GM19193 (cell line): ENCODE data around the gene SEPTIN7.

Experiments
- POLR2A ChIP-seq: IDR thresholded peaks from 4 replicates; pipeline ENCODE4 v1.6.1; 2011; ENCODE audit not compliant: insufficient read depth, insufficient read length; ENCODE audit errors: extremely low read depth

SEPTIN7 gene

DNA sequence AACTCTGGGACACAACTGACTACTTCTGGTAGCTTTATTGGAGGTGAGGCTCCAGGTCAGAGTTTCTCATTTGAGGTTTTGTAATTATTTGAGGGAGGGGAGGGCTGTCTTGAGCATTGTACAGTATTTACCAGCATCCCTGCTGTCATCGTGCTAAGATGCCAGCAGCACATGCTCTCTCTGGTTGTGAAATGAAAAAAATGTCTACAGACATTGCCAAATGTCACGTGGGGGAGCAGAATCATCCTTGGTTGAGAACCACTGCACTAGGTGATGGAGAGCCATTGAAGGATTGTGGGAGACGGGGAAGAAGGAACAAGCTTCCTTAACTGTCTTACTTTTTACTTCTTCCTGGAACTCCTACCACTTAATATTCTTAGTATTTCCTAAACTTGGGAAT, 5.0 kb downstream of the SEPTIN7 start:
- no peak for TF ChIP-seq POLR2A

DNA sequence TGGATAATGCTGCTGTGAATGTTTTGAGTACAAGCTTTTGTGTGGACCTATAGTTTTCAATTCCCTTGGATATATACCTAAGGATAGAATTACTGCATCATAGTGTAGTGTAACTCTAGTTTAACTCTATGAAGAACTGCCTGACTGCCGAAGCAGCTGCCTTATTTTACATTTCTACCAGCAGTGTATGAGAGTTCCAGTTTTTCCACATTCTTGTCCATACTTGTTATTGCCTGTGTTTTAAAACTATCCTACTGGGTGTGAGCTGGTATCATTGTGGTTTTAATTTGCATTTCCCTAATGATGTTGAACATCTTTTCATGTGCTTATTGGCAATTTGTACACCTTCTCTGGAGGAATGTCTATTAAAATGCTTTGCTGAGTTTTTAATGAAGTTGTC, 15.7 kb downstream of the SEPTIN7 start:
- no peak for TF ChIP-seq POLR2A

DNA sequence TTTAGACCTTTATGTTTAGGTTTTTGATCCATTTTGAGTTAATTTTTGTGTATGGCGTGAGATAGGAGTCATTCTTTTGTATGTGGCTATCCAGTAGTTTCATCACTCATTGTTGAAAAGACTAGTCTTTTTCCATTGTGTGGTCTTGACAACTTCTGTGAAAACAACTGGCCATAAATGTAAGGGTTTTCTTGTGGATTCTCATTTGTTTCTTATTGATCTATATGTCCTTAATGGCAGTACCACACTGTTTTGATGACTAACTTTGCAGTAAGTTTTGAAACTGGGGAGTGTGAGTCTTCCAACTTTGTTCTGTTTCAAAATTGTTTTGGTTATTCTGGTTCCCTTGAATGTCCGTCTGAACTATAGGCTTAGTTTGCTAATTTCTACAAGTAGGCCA, 16.3 kb downstream of the SEPTIN7 start:
- TF ChIP-seq POLR2A = no peak

DNA sequence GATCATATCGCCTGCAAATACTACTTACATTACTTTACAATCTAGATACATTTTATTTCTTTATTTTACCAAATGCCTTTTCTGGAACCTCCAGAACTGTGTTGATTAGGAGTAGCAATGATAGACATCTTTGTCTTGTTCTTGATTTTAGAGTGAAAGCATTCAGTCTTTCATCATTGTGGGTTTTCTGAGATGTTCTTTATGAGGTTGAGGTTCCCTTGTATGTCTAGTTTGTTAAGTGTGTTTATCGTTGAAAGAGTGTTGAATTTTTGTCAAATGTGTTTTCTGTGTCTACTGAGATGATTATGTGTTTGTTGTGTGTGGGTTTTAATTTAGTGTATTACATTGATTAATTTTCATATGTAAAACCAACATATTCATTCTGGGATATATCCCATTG, 17.1 kb downstream of the SEPTIN7 start:
- no peak for TF ChIP-seq POLR2A

GRCh38 chr7:35818513-35818912, 17.7 kb downstream of the SEPTIN7 start:
- TF ChIP-seq POLR2A = no peak

DNA sequence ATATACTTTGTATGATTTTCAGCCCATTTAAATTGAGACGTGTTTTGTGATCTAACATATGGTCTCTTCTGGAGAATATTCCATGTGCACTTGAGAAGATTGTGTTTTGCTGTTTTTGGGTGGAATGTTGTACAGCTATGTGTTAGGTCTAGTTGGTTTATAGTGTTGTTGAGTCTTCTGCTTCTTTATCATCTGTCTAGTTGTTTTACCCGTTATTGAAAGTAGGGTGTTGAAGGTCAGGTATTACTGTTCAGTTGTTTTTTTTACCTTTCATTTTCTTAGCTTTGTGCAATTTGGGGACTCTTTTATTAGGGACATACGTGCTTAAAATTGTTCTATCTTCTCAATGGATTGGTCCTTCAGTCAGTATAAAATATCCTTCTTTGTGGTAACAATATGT, 18.5 kb downstream of the SEPTIN7 start:
- TF ChIP-seq POLR2A = no peak

- no peak for TF ChIP-seq POLR2A
Measured at GRCh38 chr7:35819954-35820703, 19.3 kb downstream of the SEPTIN7 start.

DNA sequence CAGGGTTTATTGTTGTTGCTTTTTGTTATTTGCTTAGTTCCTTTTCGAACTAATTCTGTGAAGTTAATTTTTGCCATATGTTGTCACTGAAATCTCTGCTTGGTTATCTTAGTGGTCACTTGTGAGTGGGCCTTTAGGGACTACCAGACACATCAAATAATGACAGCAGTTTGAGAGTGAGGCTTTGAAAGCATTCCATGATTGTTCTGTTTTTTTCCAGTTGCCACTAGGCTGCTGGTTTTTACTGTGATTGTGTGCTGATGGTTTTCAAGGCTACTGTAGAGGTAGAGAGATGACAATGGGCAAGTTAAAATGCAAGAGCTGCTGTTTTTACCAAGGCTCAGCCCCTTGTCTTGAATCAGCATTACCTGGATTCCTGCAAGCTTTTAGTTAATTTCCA, 20.0 kb downstream of the SEPTIN7 start:
- TF ChIP-seq POLR2A = no peak

DNA sequence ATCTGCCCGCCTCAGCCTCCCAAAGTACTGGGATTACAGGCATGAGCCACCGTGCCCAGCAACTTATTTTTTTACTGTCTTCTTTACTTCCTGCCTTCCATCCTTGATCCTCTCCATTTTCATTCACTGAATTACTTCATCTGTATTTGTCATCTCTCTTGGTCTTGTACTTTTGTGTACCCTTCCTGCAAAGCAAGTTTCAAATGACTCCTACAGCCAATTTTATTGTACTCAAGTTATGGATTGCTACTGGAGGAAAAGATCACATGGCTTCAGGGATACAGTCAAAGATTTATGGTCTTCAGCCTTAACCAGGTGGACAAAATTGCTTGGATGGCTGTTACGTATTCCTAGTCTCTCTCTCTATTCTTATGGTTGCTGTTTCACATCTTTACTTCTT, 22.6 kb downstream of the SEPTIN7 start:
- no peak for TF ChIP-seq POLR2A

DNA sequence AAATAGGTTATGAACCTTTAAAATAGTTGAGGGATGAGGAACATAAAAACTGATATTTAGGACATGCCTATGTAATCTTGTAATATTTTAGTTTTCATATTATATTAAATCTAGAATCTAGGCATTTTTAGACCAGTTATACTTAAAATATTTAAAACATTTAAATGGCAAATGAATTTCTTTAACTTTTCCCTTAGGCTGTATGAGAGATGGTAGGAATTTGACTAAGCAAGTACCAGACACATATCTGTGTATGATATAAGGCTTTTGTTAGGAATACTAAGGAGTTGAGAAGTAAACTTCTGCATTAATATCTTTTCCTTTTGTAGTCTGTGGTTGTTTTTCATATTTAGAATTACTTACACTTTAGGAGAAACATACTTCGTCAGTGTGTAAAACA, 25.1 kb downstream of the SEPTIN7 start:
- TF ChIP-seq POLR2A = no peak

DNA sequence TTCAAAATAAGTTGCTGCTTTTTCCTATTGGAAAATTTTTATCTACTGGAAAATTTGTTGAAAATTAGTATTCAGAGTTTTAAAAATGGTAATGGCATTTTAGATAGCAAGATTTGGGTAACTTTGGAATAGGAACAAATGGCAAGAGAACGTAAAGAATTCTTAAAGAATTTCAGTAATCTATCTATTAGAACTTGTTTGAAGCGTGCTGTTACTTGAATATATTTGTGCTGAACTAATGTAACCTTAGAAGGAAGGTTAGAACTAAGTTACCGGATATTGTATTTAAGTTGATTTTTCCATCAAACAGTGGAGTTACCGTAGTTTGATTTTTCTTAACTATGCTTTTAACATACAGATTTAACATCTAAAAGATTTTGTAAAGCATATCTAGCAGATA, 25.9 kb downstream of the SEPTIN7 start:
- TF ChIP-seq POLR2A = no peak

DNA sequence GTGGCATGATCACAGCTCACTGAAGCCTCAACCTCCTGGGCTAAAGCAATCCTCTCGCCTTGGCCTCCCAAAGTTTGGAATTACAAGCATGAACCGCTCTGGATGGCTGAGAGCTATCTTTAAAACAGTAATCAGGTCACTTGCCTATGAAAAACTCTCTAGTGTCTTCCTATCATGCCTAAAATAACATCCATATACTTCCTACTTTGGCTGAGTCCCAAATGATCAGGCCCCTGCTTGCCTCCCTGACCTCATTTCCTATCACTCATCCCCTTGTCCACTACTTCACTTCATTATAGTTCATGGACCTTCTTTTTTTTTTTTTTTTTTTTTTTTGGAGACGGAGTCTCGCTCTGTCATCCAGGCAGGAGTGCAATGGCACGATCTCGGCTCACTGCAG, 28.0 kb downstream of the SEPTIN7 start:
- no peak for TF ChIP-seq POLR2A

DNA sequence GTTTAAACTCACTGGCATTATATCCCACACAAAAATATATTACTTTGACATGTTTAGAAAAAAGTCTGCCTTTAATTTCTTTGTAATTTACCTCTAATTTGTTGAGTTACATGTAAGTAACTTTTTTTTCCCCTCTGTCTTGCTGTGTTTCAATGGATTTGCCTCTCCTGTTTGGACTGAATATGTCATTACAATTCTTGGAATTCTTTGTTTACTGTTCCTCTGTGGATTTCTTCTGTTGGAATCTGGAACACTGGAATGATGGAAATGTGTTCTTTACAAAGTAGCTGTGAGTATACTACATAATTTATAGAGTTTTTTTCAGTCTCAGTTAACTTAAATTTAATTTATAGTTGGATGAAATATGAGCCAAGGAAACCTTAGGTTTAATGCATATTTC, 30.4 kb downstream of the SEPTIN7 start:
- TF ChIP-seq POLR2A = no peak

DNA sequence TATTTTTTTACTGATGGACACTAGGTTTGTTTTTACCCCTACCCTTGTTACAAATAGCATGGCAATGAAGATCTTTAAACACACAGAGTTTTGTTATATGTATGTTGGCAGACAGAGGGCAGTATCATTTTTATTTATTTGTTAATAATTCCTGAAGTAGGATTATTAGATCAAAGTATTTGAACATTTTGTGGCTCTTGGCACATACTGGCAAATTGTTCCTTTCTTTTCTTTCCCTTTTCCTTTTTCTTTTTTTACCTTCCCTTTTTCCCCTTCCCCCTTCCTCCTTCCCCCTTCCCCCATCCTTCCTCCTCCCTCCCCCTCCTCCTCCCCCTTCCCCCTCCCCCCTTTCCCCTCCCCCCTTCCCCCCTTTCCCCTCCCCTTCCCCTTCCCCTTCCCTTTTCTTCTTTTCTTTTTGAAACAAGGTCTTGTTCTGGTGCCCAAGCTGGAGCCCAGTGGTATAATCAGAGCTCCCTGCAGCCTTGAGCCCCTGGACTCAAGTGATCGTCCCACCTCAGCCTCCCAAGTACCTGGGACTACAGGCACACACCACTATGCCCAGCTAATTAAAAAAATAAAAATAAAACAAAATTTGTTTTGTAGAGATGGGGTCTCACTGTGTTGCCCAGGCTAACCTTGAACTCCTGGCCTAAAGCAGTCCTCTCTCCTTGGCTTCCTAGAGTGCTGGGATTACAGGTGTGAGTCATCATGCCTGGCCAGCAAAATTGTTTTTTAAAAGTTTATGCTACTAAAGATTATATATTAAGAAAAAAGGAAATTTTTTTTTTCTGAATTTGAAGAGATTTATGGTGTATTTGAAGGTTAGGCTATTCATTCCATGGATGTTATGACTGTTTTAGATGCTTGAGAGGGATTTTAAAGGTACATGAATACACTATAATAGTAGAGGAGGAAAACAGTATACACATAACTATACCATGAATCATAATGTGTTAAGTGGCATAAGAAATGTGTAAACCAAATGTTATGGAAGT, 39.3 kb downstream of the SEPTIN7 start:
- no peak for TF ChIP-seq POLR2A

DNA sequence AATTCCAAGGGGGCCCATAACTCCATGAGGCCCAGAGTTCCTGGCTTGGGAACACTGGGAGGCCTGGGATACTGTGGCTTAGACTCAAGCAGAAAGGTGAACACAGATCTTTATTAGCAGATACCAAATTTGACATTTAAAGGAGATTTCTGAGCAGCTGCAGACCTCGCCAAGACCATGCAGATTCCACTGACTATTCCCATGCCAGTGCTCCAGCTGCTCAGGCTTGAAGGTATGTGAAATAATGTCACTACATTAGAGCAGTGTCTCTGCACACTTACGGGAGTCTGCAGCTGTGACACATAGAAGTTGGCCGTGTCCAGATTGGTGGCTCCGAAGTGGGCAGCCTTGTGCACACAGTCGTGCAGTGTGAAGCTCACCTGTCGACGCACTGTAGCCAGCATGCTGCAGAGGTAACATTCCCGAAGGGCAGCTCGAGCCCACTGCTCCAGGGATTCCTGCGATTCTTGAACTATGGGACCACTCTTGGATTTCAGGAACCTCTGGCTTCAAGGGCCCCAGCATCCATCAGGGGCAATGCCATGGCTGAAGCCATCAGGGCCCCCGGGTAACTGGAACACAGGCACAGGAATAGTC, 46.1 kb downstream of the SEPTIN7 start:
- TF ChIP-seq POLR2A = no peak
